ENCODE measurements around the gene NR1H2.
"Not testable (repeated sequence)": the region's sequence is repeated elsewhere in the genome, so short reads cannot be mapped to it uniquely, and the experiment has no call there.

Gene NR1H2

DNA sequence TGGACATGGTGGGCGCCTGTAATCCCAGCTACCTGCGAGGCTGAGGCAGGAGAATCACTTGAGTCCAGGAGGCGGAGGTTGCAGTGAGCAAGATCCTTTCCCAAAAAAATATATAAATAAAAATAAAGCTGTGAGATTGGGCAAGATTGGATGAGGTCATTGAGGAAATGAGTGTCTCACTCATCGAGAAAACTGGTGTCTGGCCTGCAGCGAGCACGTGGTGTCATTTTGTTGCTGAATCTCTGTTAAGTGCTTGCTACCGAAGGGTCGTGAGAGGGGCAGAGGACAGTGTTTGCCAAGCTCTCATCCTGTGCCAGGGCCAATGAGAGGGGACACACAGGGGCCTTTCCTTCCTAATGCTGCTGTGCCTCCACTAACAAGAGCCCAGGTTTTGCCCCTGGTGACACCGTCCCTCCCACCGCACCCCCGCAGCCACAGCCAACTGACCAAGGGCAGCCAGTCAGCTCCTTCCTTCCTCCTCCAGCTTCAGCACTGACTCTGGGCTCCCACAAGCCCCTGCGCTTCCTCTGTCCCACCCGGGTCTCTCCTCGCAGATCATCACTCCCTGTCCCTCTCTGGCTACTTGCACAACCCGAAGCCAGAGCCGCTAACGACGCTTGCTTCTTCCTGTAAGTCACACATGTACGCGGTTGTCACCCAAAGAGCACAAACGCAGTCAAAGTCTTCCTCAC lies 11.1 kb downstream of the NR1H2 start:
- Histone ChIP-seq H3K4me3 (replicated peaks; ENCODE audit: insufficient read depth, low read length) (no peak overlapping the region), H3K27me3 (ENCODE audit: insufficient read depth, poor library complexity, severe bottlenecking) (no peaks in the 10 kb centered on the region), H3K27ac (replicated peaks) (peak overlapping the region; percentile 52)
- TF ChIP-seq POLR2AphosphoS5 (IDR thresholded peaks at IDR 0.05; ENCODE audit: low read depth) (peak; percentile 61), SPI1 (IDR thresholded peaks at IDR 0.05; ENCODE audit: borderline replicate concordance, low read depth) (no peak), GABPA (IDR thresholded peaks at IDR 0.05; ENCODE audit: low read depth) (no peak)
- TF ChIP-seq, protein P1, sequence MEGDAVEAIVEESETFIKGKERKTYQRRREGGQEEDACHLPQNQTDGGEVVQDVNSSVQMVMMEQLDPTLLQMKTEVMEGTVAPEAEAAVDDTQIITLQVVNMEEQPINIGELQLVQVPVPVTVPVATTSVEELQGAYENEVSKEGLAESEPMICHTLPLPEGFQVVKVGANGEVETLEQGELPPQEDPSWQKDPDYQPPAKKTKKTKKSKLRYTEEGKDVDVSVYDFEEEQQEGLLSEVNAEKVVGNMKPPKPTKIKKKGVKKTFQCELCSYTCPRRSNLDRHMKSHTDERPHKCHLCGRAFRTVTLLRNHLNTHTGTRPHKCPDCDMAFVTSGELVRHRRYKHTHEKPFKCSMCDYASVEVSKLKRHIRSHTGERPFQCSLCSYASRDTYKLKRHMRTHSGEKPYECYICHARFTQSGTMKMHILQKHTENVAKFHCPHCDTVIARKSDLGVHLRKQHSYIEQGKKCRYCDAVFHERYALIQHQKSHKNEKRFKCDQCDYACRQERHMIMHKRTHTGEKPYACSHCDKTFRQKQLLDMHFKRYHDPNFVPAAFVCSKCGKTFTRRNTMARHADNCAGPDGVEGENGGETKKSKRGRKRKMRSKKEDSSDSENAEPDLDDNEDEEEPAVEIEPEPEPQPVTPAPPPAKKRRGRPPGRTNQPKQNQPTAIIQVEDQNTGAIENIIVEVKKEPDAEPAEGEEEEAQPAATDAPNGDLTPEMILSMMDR (IDR thresholded peaks at IDR 0.05; ENCODE audit: insufficient read depth, low read length): no peak
- TF ChIP-seq, protein P2, sequence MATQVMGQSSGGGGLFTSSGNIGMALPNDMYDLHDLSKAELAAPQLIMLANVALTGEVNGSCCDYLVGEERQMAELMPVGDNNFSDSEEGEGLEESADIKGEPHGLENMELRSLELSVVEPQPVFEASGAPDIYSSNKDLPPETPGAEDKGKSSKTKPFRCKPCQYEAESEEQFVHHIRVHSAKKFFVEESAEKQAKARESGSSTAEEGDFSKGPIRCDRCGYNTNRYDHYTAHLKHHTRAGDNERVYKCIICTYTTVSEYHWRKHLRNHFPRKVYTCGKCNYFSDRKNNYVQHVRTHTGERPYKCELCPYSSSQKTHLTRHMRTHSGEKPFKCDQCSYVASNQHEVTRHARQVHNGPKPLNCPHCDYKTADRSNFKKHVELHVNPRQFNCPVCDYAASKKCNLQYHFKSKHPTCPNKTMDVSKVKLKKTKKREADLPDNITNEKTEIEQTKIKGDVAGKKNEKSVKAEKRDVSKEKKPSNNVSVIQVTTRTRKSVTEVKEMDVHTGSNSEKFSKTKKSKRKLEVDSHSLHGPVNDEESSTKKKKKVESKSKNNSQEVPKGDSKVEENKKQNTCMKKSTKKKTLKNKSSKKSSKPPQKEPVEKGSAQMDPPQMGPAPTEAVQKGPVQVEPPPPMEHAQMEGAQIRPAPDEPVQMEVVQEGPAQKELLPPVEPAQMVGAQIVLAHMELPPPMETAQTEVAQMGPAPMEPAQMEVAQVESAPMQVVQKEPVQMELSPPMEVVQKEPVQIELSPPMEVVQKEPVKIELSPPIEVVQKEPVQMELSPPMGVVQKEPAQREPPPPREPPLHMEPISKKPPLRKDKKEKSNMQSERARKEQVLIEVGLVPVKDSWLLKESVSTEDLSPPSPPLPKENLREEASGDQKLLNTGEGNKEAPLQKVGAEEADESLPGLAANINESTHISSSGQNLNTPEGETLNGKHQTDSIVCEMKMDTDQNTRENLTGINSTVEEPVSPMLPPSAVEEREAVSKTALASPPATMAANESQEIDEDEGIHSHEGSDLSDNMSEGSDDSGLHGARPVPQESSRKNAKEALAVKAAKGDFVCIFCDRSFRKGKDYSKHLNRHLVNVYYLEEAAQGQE (IDR thresholded peaks at IDR 0.05; ENCODE audit: insufficient replicate concordance, low read depth): no peak
- DNase-seq (ENCODE audit: low read depth in 1 of 2, low spot score in 1 of 2): peak; percentile 81 to 83

DNA sequence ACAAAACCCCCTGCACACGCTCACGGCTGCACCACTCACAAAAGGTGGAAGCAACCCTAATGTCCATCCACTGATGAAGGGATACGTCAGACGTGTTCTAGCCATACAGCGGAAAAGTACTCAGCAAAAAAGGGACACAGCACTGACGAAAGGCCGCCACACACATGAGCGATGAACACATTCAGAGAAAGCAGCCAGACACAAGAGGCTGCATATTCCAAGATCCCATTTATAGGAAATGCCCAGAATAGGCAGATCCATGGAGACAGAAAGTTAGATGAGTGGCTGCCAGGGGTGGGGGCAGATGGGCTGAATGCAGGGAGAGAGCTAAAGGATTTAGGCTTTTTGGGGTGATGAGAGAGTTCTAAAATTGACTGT lies 11.6 kb downstream of the NR1H2 start:
- DNase-seq (ENCODE audit: low read depth in 1 of 2, low spot score in 1 of 2): no peak
- Histone ChIP-seq H3K27me3 (ENCODE audit: insufficient read depth, poor library complexity, severe bottlenecking) (no peaks in the 10 kb centered on the region), H3K27ac (replicated peaks) (peak overlapping the region; percentile 52), H3K4me3 (replicated peaks; ENCODE audit: insufficient read depth, low read length) (no peak overlapping the region)
- TF ChIP-seq GABPA (IDR thresholded peaks at IDR 0.05; ENCODE audit: low read depth): no peak
- TF ChIP-seq, protein P1 (IDR thresholded peaks at IDR 0.05; ENCODE audit: insufficient read depth, low read length): no peak
- TF ChIP-seq, protein P2 (IDR thresholded peaks at IDR 0.05; ENCODE audit: insufficient replicate concordance, low read depth): no peak
- no peak for TF ChIP-seq SPI1 (IDR thresholded peaks at IDR 0.05; ENCODE audit: borderline replicate concordance, low read depth)
- TF ChIP-seq POLR2AphosphoS5 (IDR thresholded peaks at IDR 0.05; ENCODE audit: low read depth): no peak

DNA sequence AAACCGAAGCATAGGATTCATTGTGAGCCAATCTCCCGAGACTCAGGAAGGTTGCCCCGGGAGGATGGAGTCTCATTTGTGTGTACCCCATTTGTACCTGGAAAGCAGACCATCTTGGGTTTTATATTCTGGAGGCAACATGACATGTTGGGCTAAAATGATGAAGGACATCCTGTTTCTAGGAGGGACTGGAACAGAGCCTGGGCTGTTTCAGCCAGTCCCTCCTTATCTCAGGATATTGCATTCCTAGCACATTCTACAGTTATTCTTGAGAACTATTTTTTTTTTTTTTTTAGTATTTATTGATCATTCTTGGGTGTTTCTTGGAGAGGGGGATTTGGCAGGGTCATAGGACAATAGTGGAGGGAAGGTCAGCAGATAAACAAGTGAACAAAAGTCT lies 14.0 kb downstream of the NR1H2 start:
- H3K27me3 ChIP-seq (ENCODE audit: insufficient read depth, poor library complexity, severe bottlenecking); H3K27ac ChIP-seq (replicated peaks); H3K4me3 ChIP-seq (replicated peaks; ENCODE audit: insufficient read depth, low read length); DNase-seq (ENCODE audit: low read depth in 1 of 2, low spot score in 1 of 2): not testable (repeated sequence)

DNA sequence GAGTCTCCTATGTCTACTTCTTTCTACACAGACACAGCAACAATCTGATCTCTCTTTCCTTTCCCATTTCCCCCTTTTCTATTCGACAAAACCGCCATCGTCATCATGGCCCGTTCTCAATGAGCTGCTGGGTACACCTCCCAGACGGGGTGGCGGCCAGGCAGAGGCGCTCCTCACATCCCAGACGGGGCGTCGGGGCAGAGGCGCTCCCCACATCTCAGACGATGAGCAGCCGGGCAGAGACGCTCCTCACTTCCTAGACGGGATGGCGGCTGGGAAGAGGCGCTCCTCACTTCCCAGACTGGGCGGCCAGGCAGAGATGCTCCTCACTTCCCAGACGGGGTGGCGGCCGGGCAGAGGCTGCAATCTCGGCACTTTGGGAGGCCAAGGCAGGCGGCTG lies 14.7 kb downstream of the NR1H2 start:
- not testable (repeated sequence) for H3K27ac ChIP-seq (replicated peaks); DNase-seq (ENCODE audit: low read depth in 1 of 2, low spot score in 1 of 2); H3K4me3 ChIP-seq (replicated peaks; ENCODE audit: insufficient read depth, low read length); H3K27me3 ChIP-seq (ENCODE audit: insufficient read depth, poor library complexity, severe bottlenecking)

DNA sequence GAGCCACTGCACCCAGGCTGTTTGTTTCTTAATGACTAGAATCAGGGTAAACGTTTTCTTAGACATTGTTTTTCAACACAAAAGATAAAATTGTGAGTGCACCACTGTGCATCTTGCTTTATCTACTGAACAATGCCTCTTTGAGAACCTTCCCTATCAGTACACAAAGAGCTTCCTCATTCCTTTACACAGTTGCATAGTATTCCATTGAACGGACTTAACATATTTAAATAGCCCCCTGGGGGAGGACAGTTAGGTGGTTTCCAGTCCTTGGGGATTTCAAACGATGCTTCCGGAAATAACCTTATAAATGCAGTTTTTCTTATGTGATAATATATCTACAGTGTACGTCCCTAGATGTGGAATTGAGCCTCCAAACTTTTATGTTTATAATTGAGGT lies 16.5 kb downstream of the NR1H2 start:
- TF ChIP-seq POLR2AphosphoS5 (IDR thresholded peaks at IDR 0.05; ENCODE audit: low read depth) (no peak), GABPA (IDR thresholded peaks at IDR 0.05; ENCODE audit: low read depth) (no peak)
- Histone ChIP-seq H3K27ac (replicated peaks) (no peak overlapping the region), H3K4me3 (replicated peaks; ENCODE audit: insufficient read depth, low read length) (no peak overlapping the region), H3K27me3 (ENCODE audit: insufficient read depth, poor library complexity, severe bottlenecking) (no peaks in the 10 kb centered on the region)
- no peak for DNase-seq (ENCODE audit: low read depth in 1 of 2, low spot score in 1 of 2)

Measured in HL-60 (cell line).